Bronchial epithelial cell (primary cell): Measurements from ENCODE around the gene ARHGEF12. TPM values are rescaled to one million over a fixed set of nuclear protein-coding genes. Genes with fewer than 3 reads are reported as not detected.
A peak's percentile ranks its signal among the peaks of the same experiment; 100 is the strongest.

Experiments used
- DNase-seq: peaks from one replicate; pipeline ENCODE4 v3.0.0-alpha.2; 2010; ENCODE audit warnings: low read depth
- FAIRE-seq: peaks from 2 replicates; lab custom pipeline; 2011; peaks lifted over from hg19 to GRCh38; lab: Jason Lieb, UNC
- H3K27me3 ChIP-seq: 2 replicates; pipeline ENCODE4 v1.5.1; 2011; ENCODE audit warnings: low read length; ENCODE audit not compliant: control insufficient read depth, insufficient read depth
- H3K36me3 ChIP-seq: 2 replicates; pipeline ENCODE4 v1.5.1; 2011; ENCODE audit warnings: low read length; ENCODE audit not compliant: control insufficient read depth, insufficient read depth
- H3K4me3 ChIP-seq: 2 replicates; pipeline ENCODE4 v1.5.1; 2011; ENCODE audit warnings: mild to moderate bottlenecking, low read depth, low read length, control low read depth
- CTCF ChIP-seq: IDR thresholded peaks from 2 replicates; pipeline ENCODE4 v1.5.1; 2011; ENCODE audit warnings: mild to moderate bottlenecking, moderate library complexity, low read length, control low read depth, inconsistent platforms; ENCODE audit not compliant: insufficient read depth, severe bottlenecking
- total RNA-seq: library from RNA; depleted of rRNA; stranded (reverse); fragments of >200 nt; gene quantifications from 2 replicates; pipeline ENCODE4 v1.2.1, GENCODE V29; 2014

ARHGEF12 gene
- total RNA-seq, 1 donor from 2014 or later, result 65.6 TPM

GRCh38 chr11:120343429-120343828 lies 7.2 kb downstream of the ARHGEF12 start:
- no peak overlapping the region for H3K4me3 ChIP-seq
- DNase-seq (no peak), FAIRE-seq (no peak)
- no peaks in the 10 kb centered on the region for H3K27me3 ChIP-seq
- H3K36me3 ChIP-seq, result no peaks in the 10 kb centered on the region
- TF ChIP-seq CTCF, result no peak

- TF ChIP-seq CTCF, result no peak
- FAIRE-seq (no peak), DNase-seq (peak; percentile 73)
- Histone ChIP-seq H3K36me3 (no peaks in the 10 kb centered on the region), H3K4me3 (no peak overlapping the region), H3K27me3 (no peaks in the 10 kb centered on the region)
Observed at GRCh38 chr11:120344302-120345004, 8.2 kb downstream of the ARHGEF12 start.

- TF ChIP-seq CTCF, result no peak
- Histone ChIP-seq H3K27me3 (no peaks in the 10 kb centered on the region), H3K36me3 (no peaks in the 10 kb centered on the region), H3K4me3 (no peak overlapping the region)
- FAIRE-seq (no peak), DNase-seq (no peak)
Observed at GRCh38 chr11:120346233-120346632, 10.0 kb downstream of the ARHGEF12 start.

GRCh38 chr11:120350637-120351036 lies 14.4 kb downstream of the ARHGEF12 start:
- TF ChIP-seq CTCF, result no peak
- H3K36me3 ChIP-seq, result no peaks in the 10 kb centered on the region
- H3K4me3 ChIP-seq, result no peak overlapping the region
- FAIRE-seq (no peak), DNase-seq (no peak)
- no peaks in the 10 kb centered on the region for H3K27me3 ChIP-seq

- Histone ChIP-seq H3K4me3 (no peak overlapping the region), H3K27me3 (no peaks in the 10 kb centered on the region), H3K36me3 (no peaks in the 10 kb centered on the region)
- FAIRE-seq (no peak), DNase-seq (no peak)
- no peak for TF ChIP-seq CTCF
Observed at GRCh38 chr11:120352405-120352804, 16.2 kb downstream of the ARHGEF12 start.

- no peak for TF ChIP-seq CTCF
- H3K4me3 ChIP-seq, result no peak overlapping the region
- DNase-seq (no peak), FAIRE-seq (peak; percentile 28)
- H3K36me3 ChIP-seq, result no peaks in the 10 kb centered on the region
- H3K27me3 ChIP-seq, result no peaks in the 10 kb centered on the region
Observed at GRCh38 chr11:120354068-120354467, 17.9 kb downstream of the ARHGEF12 start.
